Smooth muscle cell (in vitro differentiated cells): ENCODE measurements around the gene LYRM2. TPM values are rescaled to one million over a fixed set of nuclear protein-coding genes. Genes with fewer than 3 reads are reported as not detected.

Experiments
- DNase-seq: peaks from one replicate; lab custom pipeline; 2025; ENCODE audit not compliant: unreplicated experiment; lab: John Stamatoyannopoulos, UW
- H2AFZ ChIP-seq: fragments of 200-600 bp; sonication (generic); 2 replicates; pipeline ENCODE4 v1.6.0; 2016; ENCODE audit warnings: antibody characterized with exemption, low read depth, mild to moderate bottlenecking
- H3F3A ChIP-seq: fragments of 200-600 bp; sonication (generic); 2 replicates; pipeline ENCODE4 v1.6.0; 2017; ENCODE audit warnings: antibody characterized with exemption, low read depth
- H3K27ac ChIP-seq: fragments of 200-600 bp; sonication (generic); 2 replicates; pipeline ENCODE4 v1.5.1; 2016; ENCODE audit warnings: low read depth, mild to moderate bottlenecking
- H3K27me3 ChIP-seq: fragments of 200-600 bp; sonication (generic); 2 replicates; pipeline ENCODE4 v1.6.1; 2016; ENCODE audit warnings: low read depth, mild to moderate bottlenecking
- H3K36me3 ChIP-seq: fragments of 200-600 bp; sonication (generic); 2 replicates; pipeline ENCODE4 v1.5.1; 2016; ENCODE audit warnings: low read depth
- H3K4me1 ChIP-seq: fragments of 200-600 bp; sonication (generic); 2 replicates; pipeline ENCODE4 v1.5.1; 2016; ENCODE audit warnings: low read depth
- H3K4me2 ChIP-seq: fragments of 200-600 bp; sonication (generic); 2 replicates; pipeline ENCODE4 v1.6.0; 2016; ENCODE audit warnings: mild to moderate bottlenecking
- H3K4me3 ChIP-seq: fragments of 200-600 bp; sonication (generic); 2 replicates; pipeline ENCODE4 v1.5.1; 2016; ENCODE audit warnings: mild to moderate bottlenecking
- H3K79me2 ChIP-seq: fragments of 200-600 bp; sonication (generic); 2 replicates; pipeline ENCODE4 v1.6.0; 2016; ENCODE audit warnings: low read depth, mild to moderate bottlenecking
- H3K9ac ChIP-seq: fragments of 200-600 bp; sonication (generic); 2 replicates; pipeline ENCODE4 v1.6.0; 2016; ENCODE audit warnings: low read depth
- H3K9me3 ChIP-seq: fragments of 200-600 bp; sonication (generic); replicated peaks from 2 replicates; pipeline ENCODE4 v1.5.1; 2016; ENCODE audit warnings: low read depth
- H4K20me1 ChIP-seq: fragments of 200-600 bp; sonication (generic); 2 replicates; pipeline ENCODE4 v1.6.0; 2016; ENCODE audit warnings: low read depth
- CTCF ChIP-seq: fragments of 200-600 bp; sonication (generic); IDR thresholded peaks from 2 replicates; pipeline ENCODE4 v1.5.1; 2017; ENCODE audit warnings: borderline replicate concordance, mild to moderate bottlenecking, antibody characterized with exemption; ENCODE audit not compliant: insufficient read depth, poor library complexity, severe bottlenecking
- WGBS: methylation state at CpG from one replicate; pipeline ENCODE4 v1.1.7; 2016; ENCODE audit warnings: low lambda C conversion rate; 5-methylcytosine and 5-hydroxymethylcytosine counted together
- polyA plus RNA-seq: library from polyadenylated mRNA; unstranded; fragments of >200 nt; fragmentation: Nextera tagmentation; extraction: Ambion mirVana; gene quantifications from 2 replicates; pipeline ENCODE4 v1.2.1, GENCODE V29; 2016
- total RNA-seq: library from RNA; depleted of rRNA; stranded (reverse); fragments of >200 nt; gene quantifications from 2 replicates; pipeline ENCODE4 v1.2.3, GENCODE V29; 2014

Gene LYRM2
- total and polyA plus RNA-seq, 2 experiments from 2014 or later, result 17.9 to 35.5 TPM

GRCh38 chr6:89597988-89598387 lies 40.6 kb downstream of the LYRM2 start:
- DNase-seq, result no peak
- no peak overlapping the region for H2AFZ ChIP-seq
- H3K9me3 ChIP-seq, result no peaks in the 10 kb centered on the region
- no peak overlapping the region for H3K9ac ChIP-seq
- H3K4me1 ChIP-seq, result no peaks in the 10 kb centered on the region
- no peaks in the 10 kb centered on the region for H3K36me3 ChIP-seq
- no peaks in the 10 kb centered on the region for H4K20me1 ChIP-seq
- TF ChIP-seq CTCF, result peak; percentile 32
- H3K27ac ChIP-seq, result no peak overlapping the region
- H3K4me3 ChIP-seq, result no peak overlapping the region
- no peaks in the 10 kb centered on the region for H3K27me3 ChIP-seq
- H3F3A ChIP-seq, result no peaks in the 10 kb centered on the region
- no peaks in the 10 kb centered on the region for H3K79me2 ChIP-seq
- WGBS, result 60% methylated on average over 3 of the region's 3 CpGs
- no peak overlapping the region for H3K4me2 ChIP-seq

GRCh38 chr6:89597372-89597771 lies 41.2 kb downstream of the LYRM2 start:
- no peak overlapping the region for H2AFZ ChIP-seq
- H4K20me1 ChIP-seq, result no peaks in the 10 kb centered on the region
- no peak overlapping the region for H3K4me2 ChIP-seq
- no peak for TF ChIP-seq CTCF
- H3K4me3 ChIP-seq, result no peak overlapping the region
- H3K9me3 ChIP-seq, result no peaks in the 10 kb centered on the region
- H3K79me2 ChIP-seq, result no peaks in the 10 kb centered on the region
- H3K4me1 ChIP-seq, result no peaks in the 10 kb centered on the region
- H3K36me3 ChIP-seq, result no peaks in the 10 kb centered on the region
- H3K27me3 ChIP-seq, result no peaks in the 10 kb centered on the region
- H3F3A ChIP-seq, result no peaks in the 10 kb centered on the region
- H3K9ac ChIP-seq, result no peak overlapping the region
- no peak overlapping the region for H3K27ac ChIP-seq
- no peak for DNase-seq
- WGBS, result 65% methylated on average over 2 of the region's 2 CpGs

- no peaks in the 10 kb centered on the region for H3K9me3 ChIP-seq
- H3K27me3 ChIP-seq, result no peaks in the 10 kb centered on the region
- H3K79me2 ChIP-seq, result no peaks in the 10 kb centered on the region
- H3K4me1 ChIP-seq, result no peaks in the 10 kb centered on the region
- H3K4me3 ChIP-seq, result no peak overlapping the region
- H3K27ac ChIP-seq, result no peak overlapping the region
- no peaks in the 10 kb centered on the region for H3F3A ChIP-seq
- no peak overlapping the region for H3K4me2 ChIP-seq
- WGBS, result 96% methylated on average over 1 of the region's 1 CpG
- DNase-seq, result no peak
- H4K20me1 ChIP-seq, result no peaks in the 10 kb centered on the region
- TF ChIP-seq CTCF, result no peak
- no peaks in the 10 kb centered on the region for H3K36me3 ChIP-seq
- no peak overlapping the region for H3K9ac ChIP-seq
- H2AFZ ChIP-seq, result no peak overlapping the region
Measured at GRCh38 chr6:89596484-89596883, 42.1 kb downstream of the LYRM2 start.

GRCh38 chr6:89596056-89596455 lies 42.5 kb downstream of the LYRM2 start:
- Histone ChIP-seq H3F3A (no peaks in the 10 kb centered on the region), H3K4me1 (no peaks in the 10 kb centered on the region), H2AFZ (no peak overlapping the region), H4K20me1 (no peaks in the 10 kb centered on the region), H3K27ac (no peak overlapping the region), H3K9me3 (no peaks in the 10 kb centered on the region), H3K4me2 (no peak overlapping the region), H3K27me3 (no peaks in the 10 kb centered on the region), H3K9ac (no peak overlapping the region), H3K4me3 (no peak overlapping the region), H3K79me2 (no peaks in the 10 kb centered on the region), H3K36me3 (no peaks in the 10 kb centered on the region)
- no peak for DNase-seq
- no peak for TF ChIP-seq CTCF
- 100% methylated on average over 2 of the region's 2 CpGs for WGBS
